CD4-positive, alpha-beta T cell (primary cell): ENCODE results near the gene RYR2. TPM values are rescaled to one million over a fixed set of nuclear protein-coding genes. Genes with fewer than 3 reads are reported as not detected.

Experiments used
- ATAC-seq: fragments of 200-7000 bp; cut with Tn5 transposase; one replicate; pipeline ENCODE4 v1.10.0; 2022; ENCODE audit warnings: mild to moderate bottlenecking; ENCODE audit not compliant: poor library complexity
- CTCF ChIA-PET: fragments of 350-600 bp; sonication (Branson Sonifier 250); formaldehyde crosslinking; loops from one replicate; lab custom pipeline; 2021; ENCODE audit warnings: antibody characterized with exemption, inconsistent platforms; lab: Charles Lee
- POLR2A ChIA-PET: fragments of 350-600 bp; sonication (Branson Sonifier 250); formaldehyde crosslinking; loops from one replicate; lab custom pipeline; 2021; ENCODE audit warnings: antibody characterized with exemption, inconsistent platforms; lab: Charles Lee
- DNase-seq, 14 experiments: peaks; one replicate each; pipeline ENCODE4 v3.0.0-alpha.2; 2013 to 2020; ENCODE audit warnings: mixed read lengths in 2 of 14
- H3K27ac ChIP-seq, 2 donors: one replicate each; pipeline versions ENCODE4 v1.5.1 to v1.7.0; 2013; ENCODE audit warnings: low read length in 2 of 2, low read depth in 1 of 2, mild to moderate bottlenecking in 1 of 2
- H3K27me3 ChIP-seq, 2 experiments: 1 replicate in 1 of 2; 2 replicates in 1 of 2; pipeline versions ENCODE4 v1.6.1 to v1.7.0; 2013; ENCODE audit warnings: low read length in 2 of 2, control low read depth in 1 of 2, mild to moderate bottlenecking in 1 of 2, moderate library complexity in 1 of 2; ENCODE audit not compliant: insufficient read depth in 2 of 2, control insufficient read depth in 1 of 2
- H3K36me3 ChIP-seq: one replicate; pipeline ENCODE4 v1.6.1; 2013; ENCODE audit warnings: low read length, control low read depth; ENCODE audit not compliant: insufficient read depth
- H3K4me1 ChIP-seq: one replicate; pipeline ENCODE4 v1.6.1; 2013; ENCODE audit warnings: low read length, control low read depth; ENCODE audit not compliant: insufficient read depth
- H3K4me3 ChIP-seq: one replicate; pipeline ENCODE4 v1.5.1; 2013; ENCODE audit warnings: mild to moderate bottlenecking, low read length, moderate library complexity
- H3K9me3 ChIP-seq, 2 experiments: 1 replicate in 1 of 2; 2 replicates in 1 of 2; pipeline versions ENCODE4 v1.6.1 to v1.7.0; 2013; ENCODE audit warnings: low read length in 2 of 2, mild to moderate bottlenecking in 2 of 2, control low read depth in 1 of 2, moderate library complexity in 1 of 2; ENCODE audit not compliant: control insufficient read depth in 1 of 2, insufficient read depth in 1 of 2
- H3K27ac Mint-ChIP-seq: one replicate; pipeline ENCODE4 v1.8.0; 2020; ENCODE audit warnings: mixed read lengths
- H3K27me3 Mint-ChIP-seq: one replicate; pipeline ENCODE4 v1.8.0; 2021; ENCODE audit warnings: mixed read lengths
- H3K36me3 Mint-ChIP-seq: one replicate; pipeline ENCODE4 v1.8.0; 2021; ENCODE audit warnings: low read depth, mixed read lengths
- H3K4me1 Mint-ChIP-seq: one replicate; pipeline ENCODE4 v1.8.0; 2021; ENCODE audit warnings: low read depth, mixed read lengths
- H3K4me3 Mint-ChIP-seq: one replicate; pipeline ENCODE4 v1.8.0; 2020; ENCODE audit warnings: mild to moderate bottlenecking, mixed read lengths
- H3K9me3 Mint-ChIP-seq: one replicate; pipeline ENCODE4 v1.8.0; 2020; ENCODE audit warnings: mixed read lengths
- intact Hi-C, 2 experiments: fragments of 100-400 bp; cut with DNase I in 1 of 2; cut with micrococcal nuclease in 1 of 2; formaldehyde crosslinking; loops; one replicate each; pipeline versions ENCODE4 v1.15.1 to v1.9.0; 2023 to 2025; cut with DNase I, micrococcal nuclease
- total RNA-seq, 174 experiments: library from RNA in 2 of 174; stranded (reverse) in 2 of 174; gene quantifications; one replicate each; pipeline ENCODE4 v1.2.3 and lab custom pipeline; 2021 to 2026
- TF ChIP-seq, protein P1 (sequence below): fragments of 200-600 bp; IDR thresholded peaks from one replicate; pipeline ENCODE4 v1.8.0; 2022; ENCODE audit warnings: antibody characterized with exemption, mild to moderate bottlenecking

The RYR2 gene
- total RNA-seq, 2 experiments from 2014 or later, result not detected

DNA sequence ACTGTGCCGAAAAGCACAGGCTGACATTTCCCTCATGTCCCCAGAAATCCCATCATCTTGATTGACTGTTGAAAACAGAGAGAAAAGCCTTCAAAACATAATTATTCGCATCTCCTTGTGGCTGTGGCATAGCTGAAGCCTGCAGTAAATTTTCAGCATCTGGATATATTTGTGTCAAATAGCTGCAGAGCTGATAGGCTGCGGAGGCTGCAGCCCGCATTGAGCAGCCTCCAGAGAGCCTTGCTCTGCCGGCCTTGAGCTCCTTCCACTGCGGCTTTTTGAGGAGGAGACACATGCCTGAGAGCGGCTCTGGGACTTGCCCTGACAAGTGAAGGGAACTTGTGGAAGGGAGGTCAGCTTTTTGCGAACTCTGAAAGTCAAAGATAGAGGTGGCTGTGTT is 144.7 kb downstream of the RYR2 start:
- H3K4me3 Mint-ChIP-seq, result no peak overlapping the region
- POLR2A ChIA-PET, result no interaction called here
- CTCF ChIA-PET, result no interaction called here
- H3K36me3 Mint-ChIP-seq, result no peaks in the 10 kb centered on the region
- H3K27ac ChIP-seq, result no peak overlapping the region
- H3K9me3 Mint-ChIP-seq, result peaks cover 2% of the 10 kb centered on the region
- no peak overlapping the region for H3K4me3 ChIP-seq
- ATAC-seq, result no peak
- no peaks in the 10 kb centered on the region for H3K9me3 ChIP-seq
- peaks cover 4% of the 10 kb centered on the region for H3K27me3 Mint-ChIP-seq
- intact Hi-C loops, result no loop called here
- no peaks in the 10 kb centered on the region for H3K4me1 ChIP-seq
- H3K36me3 ChIP-seq, result no peaks in the 10 kb centered on the region
- no peaks in the 10 kb centered on the region for H3K27me3 ChIP-seq
- no peaks in the 10 kb centered on the region for H3K4me1 Mint-ChIP-seq
- no peak for DNase-seq
- TF ChIP-seq, protein P1, sequence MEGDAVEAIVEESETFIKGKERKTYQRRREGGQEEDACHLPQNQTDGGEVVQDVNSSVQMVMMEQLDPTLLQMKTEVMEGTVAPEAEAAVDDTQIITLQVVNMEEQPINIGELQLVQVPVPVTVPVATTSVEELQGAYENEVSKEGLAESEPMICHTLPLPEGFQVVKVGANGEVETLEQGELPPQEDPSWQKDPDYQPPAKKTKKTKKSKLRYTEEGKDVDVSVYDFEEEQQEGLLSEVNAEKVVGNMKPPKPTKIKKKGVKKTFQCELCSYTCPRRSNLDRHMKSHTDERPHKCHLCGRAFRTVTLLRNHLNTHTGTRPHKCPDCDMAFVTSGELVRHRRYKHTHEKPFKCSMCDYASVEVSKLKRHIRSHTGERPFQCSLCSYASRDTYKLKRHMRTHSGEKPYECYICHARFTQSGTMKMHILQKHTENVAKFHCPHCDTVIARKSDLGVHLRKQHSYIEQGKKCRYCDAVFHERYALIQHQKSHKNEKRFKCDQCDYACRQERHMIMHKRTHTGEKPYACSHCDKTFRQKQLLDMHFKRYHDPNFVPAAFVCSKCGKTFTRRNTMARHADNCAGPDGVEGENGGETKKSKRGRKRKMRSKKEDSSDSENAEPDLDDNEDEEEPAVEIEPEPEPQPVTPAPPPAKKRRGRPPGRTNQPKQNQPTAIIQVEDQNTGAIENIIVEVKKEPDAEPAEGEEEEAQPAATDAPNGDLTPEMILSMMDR, result no peak
- H3K27ac Mint-ChIP-seq, result no peak overlapping the region

- ATAC-seq, result no peak
- intact Hi-C loops, result no loop called here
- no peaks in the 10 kb centered on the region for H3K36me3 ChIP-seq
- no peaks in the 10 kb centered on the region for H3K4me1 Mint-ChIP-seq
- no peaks in the 10 kb centered on the region for H3K4me1 ChIP-seq
- H3K9me3 ChIP-seq, result no peaks in the 10 kb centered on the region
- H3K4me3 Mint-ChIP-seq, result no peak overlapping the region
- POLR2A ChIA-PET, result no interaction called here
- H3K27ac ChIP-seq, result no peak overlapping the region
- no peak overlapping the region for H3K27ac Mint-ChIP-seq
- TF ChIP-seq, protein P1, result no peak
- H3K27me3 Mint-ChIP-seq, result peaks cover 4% of the 10 kb centered on the region
- H3K27me3 ChIP-seq, result no peaks in the 10 kb centered on the region
- CTCF ChIA-PET, result no interaction called here
- no peaks in the 10 kb centered on the region for H3K36me3 Mint-ChIP-seq
- DNase-seq, result no peak
- H3K4me3 ChIP-seq, result no peak overlapping the region
- no peaks in the 10 kb centered on the region for H3K9me3 Mint-ChIP-seq
Measured at GRCh38 chr1:237187842-237188241, 145.9 kb downstream of the RYR2 start.

DNA sequence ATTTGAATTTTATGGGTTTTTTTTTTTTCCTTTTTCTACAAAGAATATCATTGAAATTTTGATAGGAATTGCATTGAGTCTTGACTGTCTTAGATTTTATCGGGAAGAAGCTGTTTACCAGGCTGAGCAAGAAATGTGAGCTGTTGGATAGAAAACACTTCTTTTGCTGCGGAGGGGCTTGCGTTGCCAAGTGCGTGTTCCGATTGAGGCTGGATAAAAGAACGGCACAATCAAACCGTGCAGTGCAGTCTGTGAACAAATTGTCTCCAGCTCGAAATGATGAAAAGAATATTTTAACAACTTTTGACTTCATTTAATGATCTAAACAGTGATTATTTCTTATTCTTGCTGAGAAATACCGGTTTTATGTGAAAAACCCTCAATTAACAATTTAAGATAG is 149.4 kb downstream of the RYR2 start:
- no peaks in the 10 kb centered on the region for H3K36me3 ChIP-seq
- no peak for ATAC-seq
- no peak overlapping the region for H3K4me3 ChIP-seq
- Mint-ChIP-seq H3K4me1 (no peaks in the 10 kb centered on the region), H3K27ac (no peak overlapping the region), H3K4me3 (no peak overlapping the region), H3K9me3 (no peaks in the 10 kb centered on the region), H3K27me3 (peaks cover 4% of the 10 kb centered on the region), H3K36me3 (no peaks in the 10 kb centered on the region)
- ChIA-PET CTCF (no interaction called here), POLR2A (no interaction called here)
- intact Hi-C loops, result no loop called here
- no peaks in the 10 kb centered on the region for H3K4me1 ChIP-seq
- no peak for DNase-seq
- no peaks in the 10 kb centered on the region for H3K27me3 ChIP-seq
- TF ChIP-seq, protein P1, result no peak
- H3K27ac ChIP-seq, result no peak overlapping the region
- H3K9me3 ChIP-seq, result no peaks in the 10 kb centered on the region
